K562 (cell line): Measurements from ENCODE around the gene STOX2. TPM values are rescaled to one million over a fixed set of nuclear protein-coding genes. Genes with fewer than 3 reads are reported as not detected.

Experiments used
- ATAC-seq: fragments of 200-7000 bp; cut with Tn5 transposase; 3 replicates; pipeline ENCODE4 v1.9.1; 2020; ENCODE audit warnings: moderate library complexity
- BruUV-seq: library from RNA; stranded (reverse); fragments of 400-500 nt; replicated peaks from 2 replicates; lab custom pipeline; 2021; lab: Mats Ljungman, UMichigan
- CTCF ChIA-PET: fragments of 300-600 bp; formaldehyde crosslinking; extraction: SDS; loops from one replicate; lab custom pipeline; 2021; ENCODE audit warnings: low intra/inter-chr PET ratio; lab: Yijun Ruan, JAX
- POLR2A ChIA-PET: fragments of 300-600, 350-650 bp; sonication (Branson Sonifier 250); formaldehyde crosslinking; extraction: SDS; loops from one replicate; lab custom pipeline; 2021; ENCODE audit warnings: antibody characterized with exemption, inconsistent platforms; lab: Yijun Ruan, JAX
- DNase-seq, 4 experiments: peaks; one replicate each; pipeline versions ENCODE4 v3.0.0 to v3.0.0-alpha.2; 2011 to 2018; ENCODE audit warnings: low spot score in 3 of 4, mixed read lengths in 3 of 4; ENCODE audit errors: extremely low read depth in 1 of 4
- FAIRE-seq: peaks from 2 replicates; lab custom pipeline; 2011; peaks lifted over from hg19 to GRCh38; lab: Jason Lieb, UNC
- H2AFZ ChIP-seq: 2 replicates; pipeline ENCODE4 v1.6.0; 2011; ENCODE audit warnings: low read depth, low read length, control low read depth, inconsistent platforms
- H3K27ac ChIP-seq: fragments of 200-600 bp; 3 replicates; pipeline ENCODE4 v1.8.0; 2011; ENCODE audit warnings: low read depth, mild to moderate bottlenecking, control low read depth, inconsistent platforms, low read length, moderate library complexity, mixed read lengths; ENCODE audit errors: extremely low read depth
- H3K27me3 ChIP-seq, 2 experiments: fragments of 300-600 bp in 1 of 2; 2 replicates in 1 of 2; 3 replicates in 1 of 2; pipeline versions ENCODE4 v1.6.0 to v1.8.0; 2011; ENCODE audit warnings: inconsistent platforms in 2 of 2, low read length in 2 of 2, mild to moderate bottlenecking in 1 of 2, mixed read lengths in 1 of 2, moderate library complexity in 1 of 2; ENCODE audit not compliant: control insufficient read depth in 2 of 2, insufficient read depth in 2 of 2
- H3K36me3 ChIP-seq: fragments of 300-600 bp; 3 replicates; pipeline ENCODE4 v1.8.0; 2011; ENCODE audit warnings: mild to moderate bottlenecking, low read length, inconsistent platforms; ENCODE audit not compliant: control insufficient read depth, insufficient read depth
- H3K4me1 ChIP-seq, 2 experiments: fragments of 200-600 bp in 1 of 2; replicated peaks in 1 of 2; 2 replicates in 1 of 2; 3 replicates in 1 of 2; pipeline versions ENCODE4 v1.5.1 to v1.8.0; 2011; ENCODE audit warnings: inconsistent platforms in 2 of 2, low read length in 2 of 2, mild to moderate bottlenecking in 1 of 2, mixed read lengths in 1 of 2, moderate library complexity in 1 of 2; ENCODE audit not compliant: control insufficient read depth in 2 of 2, insufficient read depth in 2 of 2
- H3K4me2 ChIP-seq: 2 replicates; pipeline ENCODE4 v1.6.1; 2011; ENCODE audit warnings: low read length, control low read depth, inconsistent platforms, mixed read lengths; ENCODE audit not compliant: insufficient read depth
- H3K4me3 ChIP-seq: fragments of 200-600 bp; sonication (generic), shearing (Covaris generic); 2 replicates; pipeline ENCODE4 v1.5.1; 2016; ENCODE audit warnings: control low read depth, inconsistent platforms
- H3K79me2 ChIP-seq: fragments of 200-600 bp; 3 replicates; pipeline ENCODE4 v1.8.0; 2011; ENCODE audit warnings: low read length, inconsistent platforms; ENCODE audit not compliant: control insufficient read depth, insufficient read depth
- H3K9ac ChIP-seq, 2 experiments: 2 replicates each; pipeline versions ENCODE4 v1.6.0 to v1.6.1; 2011; ENCODE audit warnings: low read depth in 2 of 2, low read length in 2 of 2, control low read depth in 1 of 2, inconsistent platforms in 1 of 2, mild to moderate bottlenecking in 1 of 2, mixed read lengths in 1 of 2; ENCODE audit not compliant: insufficient read depth in 1 of 2
- H3K9me1 ChIP-seq: one replicate; pipeline ENCODE4 v1.6.0; 2011; ENCODE audit warnings: inconsistent platforms, mild to moderate bottlenecking, low read length, moderate library complexity; ENCODE audit not compliant: control insufficient read depth, insufficient read depth
- H3K9me3 ChIP-seq: replicated peaks from 2 replicates; pipeline ENCODE4 v1.5.1; 2011; ENCODE audit warnings: low read depth, low read length, inconsistent platforms; ENCODE audit not compliant: control insufficient read depth, insufficient read depth
- H4K20me1 ChIP-seq: replicated peaks from 2 replicates; pipeline ENCODE4 v1.6.1; 2011; ENCODE audit warnings: low read length, inconsistent platforms, mixed read lengths; ENCODE audit not compliant: control insufficient read depth, insufficient read depth
- ETV1 ChIP-seq: fragments of 450-650 bp; conservative IDR thresholded peaks from 2 replicates; pipeline ENCODE4 v1.6.1; 2016; ENCODE audit warnings: missing genetic modification characterization, control low read depth, low read depth, missing compliant biosample characterization
- FOXA3 ChIP-seq, 2 experiments: fragments of 450-650 bp in 1 of 2; sonication (generic) in 1 of 2; formaldehyde crosslinking; IDR thresholded peaks in 1 of 2; conservative IDR thresholded peaks in 1 of 2; 2 replicates each; pipeline versions ENCODE4 v1.4.0 to v1.8.0; 2020 to 2022; ENCODE audit warnings: mild to moderate bottlenecking in 2 of 2, missing genetic modification reagents in 1 of 2
- GABPA ChIP-seq: fragments of 200-800 bp; sonication (Bioruptor generic); conservative IDR thresholded peaks from 2 replicates; pipeline ENCODE4 v1.6.1; 2016; ENCODE audit warnings: low read depth, missing genetic modification characterization, missing compliant biosample characterization
- GATA2 ChIP-seq: sonication (generic); formaldehyde crosslinking; IDR thresholded peaks from 2 replicates; pipeline ENCODE4 v1.4.0; 2020; ENCODE audit warnings: mild to moderate bottlenecking, missing genetic modification reagents
- JUN ChIP-seq, 2 experiments: sonication (generic) in 1 of 2; formaldehyde crosslinking in 1 of 2; IDR thresholded peaks; 2 replicates each; pipeline versions ENCODE4 v1.6.1 to v1.8.0; 2012 to 2022; ENCODE audit warnings: borderline replicate concordance in 2 of 2, mild to moderate bottlenecking in 2 of 2, improper control_type of control experiment in 1 of 2, low read depth in 1 of 2, low read length in 1 of 2, missing genetic modification reagents in 1 of 2
- MTA1 ChIP-seq: fragments of 450-650 bp; IDR thresholded peaks from 2 replicates; pipeline ENCODE4 v1.6.1; 2017; ENCODE audit warnings: borderline replicate concordance
- PHF20 ChIP-seq: fragments of 450-650 bp; IDR thresholded peaks from 2 replicates; pipeline ENCODE4 v1.6.1; 2018; ENCODE audit not compliant: partially characterized antibody
- RFX1 ChIP-seq: fragments of 450-650 bp; IDR thresholded peaks from 2 replicates; pipeline ENCODE4 v1.6.1; 2016; ENCODE audit warnings: mild to moderate bottlenecking, moderate library complexity
- RNF2 ChIP-seq: sonication (generic); IDR thresholded peaks from 2 replicates; pipeline ENCODE4 v1.6.1; 2016
- WGBS: fragments of 100-300 bp; shearing (Covaris generic); methylation state at CpG from one replicate; pipeline ENCODE4 v1.1.6; 2016; ENCODE audit warnings: low coverage, mixed read lengths; ENCODE audit not compliant: insufficient coverage; ENCODE audit errors: missing lambda C conversion rate; 5-methylcytosine and 5-hydroxymethylcytosine counted together
- in situ Hi-C: fragments of 300-500 bp; cut with MboI; formaldehyde crosslinking; loops from 4 replicates; pipeline ENCODE4 v1.15.0; 2018; ENCODE audit warnings: inconsistent platforms, mixed read lengths
- intact Hi-C: fragments of 100-400 bp; cut with micrococcal nuclease; formaldehyde crosslinking; loops from 2 replicates; pipeline ENCODE4 v1.14.2; 2022
- polyA plus RNA-seq, 8 experiments: library from polyadenylated mRNA; depleted of rRNA in 4 of 8; stranded (reverse) in 5 of 8; unstranded in 3 of 8; fragments of >200 nt; fragmentation: Nextera tagmentation in 2 of 8; fragmentation: Illumina TruSeq in 1 of 8; extraction: Ambion mirVana in 2 of 8; extraction: Trizol in 1 of 8; gene quantifications; 2 replicates each; pipeline versions ENCODE4 v1.2.1 to v1.2.3, GENCODE V29; 2011 to 2014; ENCODE audit warnings: inconsistent platforms in 1 of 8, missing spikeins in 1 of 8
- total RNA-seq, 7 experiments: library from RNA; depleted of rRNA in 6 of 7; stranded (reverse); fragments of >200 nt in 6 of 7; fragmentation: Illumina TruSeq in 2 of 7; extraction: Trizol in 2 of 7; gene quantifications; 2 replicates each; pipeline versions ENCODE4 v1.2.1 to v1.2.3, GENCODE V29; 2011 to 2021; ENCODE audit warnings: low replicate concordance in 1 of 7

The STOX2 gene
- total and polyA plus RNA-seq, 9 of the 15 experiments (the other 6 are each of a cell fraction or from before 2014, with no cell fraction given) = not detected

DNA sequence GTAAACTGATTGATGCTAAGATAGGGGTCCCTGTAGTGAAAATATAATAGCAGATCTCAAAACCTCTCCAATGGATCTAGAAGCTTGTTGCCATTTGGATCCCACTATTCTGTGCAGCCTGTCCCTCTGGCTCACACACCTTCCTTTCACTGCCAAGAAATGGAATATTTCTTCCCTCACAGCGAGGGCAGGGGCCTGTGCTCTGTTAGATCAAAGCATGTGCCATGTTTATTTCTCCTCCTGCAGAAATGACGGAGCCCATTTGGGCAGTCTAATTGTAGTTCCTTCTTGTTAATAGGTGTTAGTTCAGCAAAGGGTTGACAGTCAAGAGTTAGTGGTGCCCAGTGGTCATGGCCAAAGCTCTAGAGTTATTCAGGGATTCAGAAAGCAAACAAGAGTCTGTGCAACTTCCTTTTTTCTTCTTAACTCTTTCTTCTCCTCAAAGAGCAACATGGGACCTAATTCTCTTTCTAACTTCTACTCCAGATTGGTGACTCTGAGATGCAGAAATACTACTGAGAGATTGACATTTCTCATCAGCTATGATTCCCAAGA lies 106.8 kb downstream of the STOX2 start:
- Histone ChIP-seq H3K27ac (no peak overlapping the region), H3K9me3 (no peaks in the 10 kb centered on the region; the same call in 1 of the 2 replicates), H3K4me3 (no peak overlapping the region), H3K9me1 (no peaks in the 10 kb centered on the region), H3K9ac (no peak overlapping the region), H3K36me3 (no peaks in the 10 kb centered on the region), H2AFZ (no peak overlapping the region), H3K79me2 (no peaks in the 10 kb centered on the region), H4K20me1 (no peaks in the 10 kb centered on the region), H3K4me1 (no peaks in the 10 kb centered on the region; a peak in 1 of 5 replicates), H3K4me2 (no peak overlapping the region), H3K27me3 (peaks cover 24 to 42% of the 10 kb centered on the region in 2 experiments)
- intact Hi-C loops (no loop called here), in situ Hi-C loops (no loop called here)
- no TSS peak for BruUV-seq
- ChIA-PET POLR2A (no interaction called here), CTCF (interaction anchor here (0.5 kb wide), 1 partner anchor 90 kb away, joined by 3 read pairs; no protein-coding TSS in a partner anchor)
- FAIRE-seq (no peak), DNase-seq (no peak), ATAC-seq (no peak)
- TF ChIP-seq JUN (IDR thresholded peaks at IDR 0.05; ENCODE audit: borderline replicate concordance, low read depth, low read length) (no peak), JUN (CRISPR knock-in tag; IDR thresholded peaks at IDR 0.05; ENCODE audit: borderline replicate concordance) (no peak), GATA2 (no peak), FOXA3 (CRISPR knock-in tag; conservative IDR thresholded peaks at IDR 0.05 in 1 of 2, IDR thresholded peaks at IDR 0.05 in 1 of 2) (peak in 1 of 2 experiments; percentile 40; a peak in 2 of 4 replicates), MTA1 (no peak)
- WGBS = 3% methylated on average over 2 of the region's 2 CpGs

DNA sequence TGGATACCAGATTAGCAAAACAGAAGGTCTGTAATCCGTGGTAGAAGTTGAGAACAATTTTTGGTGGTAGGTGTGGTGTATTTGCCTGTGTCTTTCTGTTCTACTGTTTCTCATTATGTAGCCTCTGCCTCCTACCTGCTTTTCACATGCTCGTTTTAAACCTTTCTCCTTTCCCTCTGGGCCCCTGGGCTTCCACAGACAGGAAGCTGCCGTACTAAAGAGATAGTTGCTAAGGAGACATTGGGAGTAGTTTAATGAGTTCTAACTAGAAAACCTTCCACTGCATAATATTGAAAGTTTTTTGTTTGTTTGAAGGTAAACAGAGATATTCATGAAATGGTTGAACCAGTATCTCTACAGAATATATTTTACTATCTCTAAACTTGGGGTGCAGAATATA lies 107.8 kb downstream of the STOX2 start:
- no peak overlapping the region for H3K4me3 ChIP-seq
- H2AFZ ChIP-seq = no peak overlapping the region
- CTCF ChIA-PET = no interaction called here
- no peak overlapping the region for H3K4me2 ChIP-seq
- TF ChIP-seq ETV1 (peak; percentile 76), GABPA (tag) (peak; percentile 76), PHF20 (no peak), RFX1 (peak; percentile 62), RNF2 (peak; percentile 76; the same call in 1 of the 2 replicates)
- no peak overlapping the region for H3K27ac ChIP-seq
- BruUV-seq = no TSS peak
- ATAC-seq = no peak
- POLR2A ChIA-PET = no interaction called here
- in situ Hi-C loops (no loop called here), intact Hi-C loops (no loop called here)
- FAIRE-seq = no peak
- H3K4me1 ChIP-seq = no peaks in the 10 kb centered on the region; a peak in 1 of 5 replicates
- no peak overlapping the region for H3K9ac ChIP-seq
- peaks cover 20 to 38% of the 10 kb centered on the region in 2 experiments for H3K27me3 ChIP-seq
- H3K36me3 ChIP-seq = no peaks in the 10 kb centered on the region
- no peaks in the 10 kb centered on the region for H3K79me2 ChIP-seq
- no peaks in the 10 kb centered on the region for H4K20me1 ChIP-seq
- H3K9me3 ChIP-seq = no peaks in the 10 kb centered on the region; the same call in 1 of the 2 replicates
- WGBS = 0% methylated on average over 3 of the region's 3 CpGs
- no peak for DNase-seq
- no peaks in the 10 kb centered on the region for H3K9me1 ChIP-seq
